Endothelial cell of umbilical vein (primary cell): ENCODE measurements around the gene ACVR2B. TPM values are rescaled to one million over a fixed set of nuclear protein-coding genes. Genes with fewer than 3 reads are reported as not detected.

Experiments used
- BruUV-seq: library from RNA; stranded (reverse); fragments of 400-500 nt; replicated peaks from 2 replicates; lab custom pipeline; 2021; lab: Mats Ljungman, UMichigan
- CTCF ChIA-PET: fragments of 300-600, 350-600 bp; sonication (Branson Sonifier 250); formaldehyde crosslinking; loops from one replicate; lab custom pipeline; 2021; ENCODE audit warnings: antibody characterized with exemption, inconsistent platforms; lab: Charles Lee
- POLR2A ChIA-PET: fragments of 300-600, 350-600 bp; sonication (Branson Sonifier 250); formaldehyde crosslinking; loops from one replicate; lab custom pipeline; 2021; ENCODE audit warnings: antibody characterized with exemption, inconsistent platforms; lab: Charles Lee
- DNase-seq: peaks from one replicate; pipeline ENCODE4 v3.0.0-alpha.2; 2011; ENCODE audit warnings: low read depth, low spot score
- FAIRE-seq: peaks from 2 replicates; lab custom pipeline; 2011; peaks lifted over from hg19 to GRCh38; lab: Jason Lieb, UNC
- H2AFZ ChIP-seq: 2 replicates; pipeline ENCODE4 v1.6.0; 2012; ENCODE audit warnings: low read depth, low read length, control low read depth, inconsistent platforms
- H3K27ac ChIP-seq: 2 replicates; pipeline ENCODE4 v1.5.1; 2011; ENCODE audit warnings: low read depth, mild to moderate bottlenecking, control low read depth, low read length, moderate library complexity; ENCODE audit not compliant: insufficient read depth
- H3K27me3 ChIP-seq, 2 experiments: 2 replicates each; pipeline versions ENCODE4 v1.6.0 to v1.6.1; 2011; ENCODE audit warnings: low read length in 2 of 2, mixed read lengths in 1 of 2; ENCODE audit not compliant: control insufficient read depth in 2 of 2, insufficient read depth in 2 of 2
- H3K36me3 ChIP-seq, 2 experiments: 2 replicates in 1 of 2; 3 replicates in 1 of 2; pipeline ENCODE4 v1.5.1; 2011; ENCODE audit warnings: low read length in 2 of 2, mild to moderate bottlenecking in 1 of 2, moderate library complexity in 1 of 2; ENCODE audit not compliant: control insufficient read depth in 2 of 2, insufficient read depth in 2 of 2; ENCODE audit errors: extremely low read depth in 1 of 2
- H3K4me1 ChIP-seq: 3 replicates; pipeline ENCODE4 v1.5.1; 2011; ENCODE audit warnings: mild to moderate bottlenecking, low read length; ENCODE audit not compliant: control insufficient read depth, insufficient read depth; ENCODE audit errors: extremely low read depth
- H3K4me2 ChIP-seq: 2 replicates; pipeline ENCODE4 v1.6.1; 2011; ENCODE audit warnings: low read length, control low read depth, mixed read lengths; ENCODE audit not compliant: insufficient read depth
- H3K4me3 ChIP-seq, 3 experiments: fragments of 200-600 bp in 1 of 3; sonication (generic), shearing (Covaris generic) in 1 of 3; replicated peaks in 1 of 3; 2 replicates each; pipeline ENCODE4 v1.5.1; 2011 to 2016; ENCODE audit warnings: control low read depth in 3 of 3, low read length in 3 of 3, mild to moderate bottlenecking in 2 of 3, inconsistent platforms in 1 of 3, low read depth in 1 of 3, moderate library complexity in 1 of 3; ENCODE audit not compliant: insufficient read depth in 1 of 3
- H3K79me2 ChIP-seq: 2 replicates; pipeline ENCODE4 v1.6.0; 2012; ENCODE audit warnings: low read length, inconsistent platforms; ENCODE audit not compliant: control insufficient read depth, insufficient read depth
- H3K9ac ChIP-seq: replicated peaks from 2 replicates; pipeline ENCODE3; 2011; ENCODE audit warnings: low read length, control low read depth; ENCODE audit not compliant: insufficient read depth; ENCODE audit errors: extremely low read depth
- H3K9me1 ChIP-seq: replicated peaks from 3 replicates; pipeline ENCODE4 v1.6.0; 2011; ENCODE audit warnings: mild to moderate bottlenecking, low read length; ENCODE audit not compliant: control insufficient read depth, insufficient read depth; ENCODE audit errors: extremely low read depth
- H3K9me3 ChIP-seq: replicated peaks from 2 replicates; pipeline ENCODE4 v1.5.1; 2012; ENCODE audit warnings: low read length, inconsistent platforms; ENCODE audit not compliant: control insufficient read depth, insufficient read depth
- H4K20me1 ChIP-seq: replicated peaks from 2 replicates; pipeline ENCODE3; 2011; ENCODE audit warnings: mild to moderate bottlenecking, low read length; ENCODE audit not compliant: control insufficient read depth, insufficient read depth; ENCODE audit errors: extremely low read depth
- EZH2 ChIP-seq: IDR thresholded peaks from 2 replicates; pipeline ENCODE4 v1.6.1; 2012; ENCODE audit warnings: borderline replicate concordance, low read depth, mild to moderate bottlenecking, moderate library complexity, low read length, inconsistent platforms; ENCODE audit not compliant: severe bottlenecking
- FOS ChIP-seq: IDR thresholded peaks from 2 replicates; pipeline ENCODE4 v1.6.1; 2011; ENCODE audit warnings: mild to moderate bottlenecking, low read length, moderate library complexity, borderline replicate concordance; ENCODE audit not compliant: insufficient read depth
- GATA2 ChIP-seq: IDR thresholded peaks from 2 replicates; pipeline ENCODE4 v1.7.0; 2011; ENCODE audit warnings: low read depth, mild to moderate bottlenecking, moderate library complexity, mixed read lengths, low read length; ENCODE audit not compliant: insufficient read length, insufficient read depth
- JUN ChIP-seq: IDR thresholded peaks from 2 replicates; pipeline ENCODE4 v1.6.1; 2011; ENCODE audit warnings: borderline replicate concordance, low read depth; ENCODE audit not compliant: insufficient read length, insufficient read depth
- MYC ChIP-seq: IDR thresholded peaks from one replicate; pipeline ENCODE4 v1.6.1; 2011; ENCODE audit warnings: mild to moderate bottlenecking, low read depth, low read length
- POLR2AphosphoS5 ChIP-seq: IDR thresholded peaks from 2 replicates; pipeline ENCODE4 v1.6.1; 2012; ENCODE audit warnings: low read depth, mild to moderate bottlenecking, control low read depth, low read length, moderate library complexity; ENCODE audit not compliant: insufficient read depth
- dilution Hi-C: fragments of 300-500 bp; cut with MboI; formaldehyde crosslinking; loops from one replicate; pipeline ENCODE4 v1.15.0; 2019; ENCODE audit warnings: low sequenced_read_pairs; ENCODE audit not compliant: extremely low pct_ligation_motif_present
- intact Hi-C: fragments of 100-400 bp; cut with micrococcal nuclease; formaldehyde crosslinking; loops from one replicate; pipeline ENCODE4 v1.10.0; 2022
- polyA plus RNA-seq, 4 experiments: library from polyadenylated mRNA; depleted of rRNA in 3 of 4; stranded (reverse) in 3 of 4; unstranded in 1 of 4; fragments of >200 nt; gene quantifications; 2 replicates each; pipeline versions ENCODE4 v1.2.1 to v1.2.3, GENCODE V29; 2011 to 2012; ENCODE audit warnings: missing spikeins in 1 of 4
- total RNA-seq: library from RNA; stranded (reverse); gene quantifications from 2 replicates; pipeline ENCODE4 v1.2.3, GENCODE V29; 2021
- TF ChIP-seq, protein P1 (sequence below): IDR thresholded peaks from 2 replicates; pipeline ENCODE4 v1.6.1; 2011; ENCODE audit not compliant: insufficient read depth, insufficient read length
- TF ChIP-seq, protein P2 (sequence below), 2 donors: IDR thresholded peaks; 1 replicate in 1 of 2; 2 replicates in 1 of 2; pipeline ENCODE4 v1.5.1; 2011; ENCODE audit warnings: low read length in 2 of 2, mild to moderate bottlenecking in 2 of 2, moderate library complexity in 2 of 2, control low read depth in 1 of 2, inconsistent platforms in 1 of 2, low read depth in 1 of 2; ENCODE audit not compliant: insufficient read depth in 1 of 2; ENCODE audit errors: extremely low read depth in 1 of 2

The ACVR2B gene
- total and polyA plus RNA-seq, 2 donors (not counting 3 experiments of a cell fraction or from before 2014, with no cell fraction given) = 2.0 to 4.9 TPM

DNA sequence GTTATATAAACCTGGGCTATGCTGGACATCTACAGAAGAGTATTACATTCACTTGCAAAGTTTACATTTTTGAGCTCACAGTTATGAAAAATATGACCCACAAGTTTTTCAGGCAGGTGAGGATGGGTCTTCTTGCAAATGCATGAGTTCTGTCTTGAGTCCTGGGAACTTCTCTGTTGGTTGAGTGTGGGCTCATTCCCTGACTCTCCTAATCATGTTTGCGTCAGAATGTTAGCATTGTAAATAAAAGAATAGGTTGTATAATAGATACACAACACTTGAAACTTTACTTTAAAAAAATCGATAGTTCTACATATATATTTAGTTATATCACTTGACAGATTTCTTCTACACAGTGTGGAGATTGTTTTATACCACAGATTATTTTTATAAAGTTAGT is 35.3 kb downstream of the ACVR2B start:
- intact Hi-C loops (no loop called here), dilution Hi-C loops (no loop called here)
- H4K20me1 ChIP-seq = no peaks in the 10 kb centered on the region
- H3K9ac ChIP-seq = no peak overlapping the region
- H3K9me1 ChIP-seq = no peaks in the 10 kb centered on the region
- no peak overlapping the region for H3K27ac ChIP-seq
- no peaks in the 10 kb centered on the region for H3K79me2 ChIP-seq
- no peaks in the 10 kb centered on the region for H3K9me3 ChIP-seq
- DNase-seq (no peak), FAIRE-seq (no peak)
- ChIA-PET POLR2A (no interaction called here), CTCF (interaction anchor here (2.0 kb wide), 1 partner anchor 142 kb away, joined by 6 read pairs; the partner anchor contains the start of gene XYLB)
- BruUV-seq = no TSS peak
- no peak overlapping the region for H3K4me2 ChIP-seq
- peaks cover 2% of the 10 kb centered on the region for H3K4me1 ChIP-seq
- no peak overlapping the region for H2AFZ ChIP-seq
- no peak overlapping the region for H3K4me3 ChIP-seq
- TF ChIP-seq GATA2 (no peak), JUN (no peak), POLR2AphosphoS5 (no peak), FOS (no peak), MYC (no peak), EZH2 (no peak)
- TF ChIP-seq, protein P1, sequence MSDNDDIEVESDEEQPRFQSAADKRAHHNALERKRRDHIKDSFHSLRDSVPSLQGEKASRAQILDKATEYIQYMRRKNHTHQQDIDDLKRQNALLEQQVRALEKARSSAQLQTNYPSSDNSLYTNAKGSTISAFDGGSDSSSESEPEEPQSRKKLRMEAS = no peak
- TF ChIP-seq, protein P2, sequence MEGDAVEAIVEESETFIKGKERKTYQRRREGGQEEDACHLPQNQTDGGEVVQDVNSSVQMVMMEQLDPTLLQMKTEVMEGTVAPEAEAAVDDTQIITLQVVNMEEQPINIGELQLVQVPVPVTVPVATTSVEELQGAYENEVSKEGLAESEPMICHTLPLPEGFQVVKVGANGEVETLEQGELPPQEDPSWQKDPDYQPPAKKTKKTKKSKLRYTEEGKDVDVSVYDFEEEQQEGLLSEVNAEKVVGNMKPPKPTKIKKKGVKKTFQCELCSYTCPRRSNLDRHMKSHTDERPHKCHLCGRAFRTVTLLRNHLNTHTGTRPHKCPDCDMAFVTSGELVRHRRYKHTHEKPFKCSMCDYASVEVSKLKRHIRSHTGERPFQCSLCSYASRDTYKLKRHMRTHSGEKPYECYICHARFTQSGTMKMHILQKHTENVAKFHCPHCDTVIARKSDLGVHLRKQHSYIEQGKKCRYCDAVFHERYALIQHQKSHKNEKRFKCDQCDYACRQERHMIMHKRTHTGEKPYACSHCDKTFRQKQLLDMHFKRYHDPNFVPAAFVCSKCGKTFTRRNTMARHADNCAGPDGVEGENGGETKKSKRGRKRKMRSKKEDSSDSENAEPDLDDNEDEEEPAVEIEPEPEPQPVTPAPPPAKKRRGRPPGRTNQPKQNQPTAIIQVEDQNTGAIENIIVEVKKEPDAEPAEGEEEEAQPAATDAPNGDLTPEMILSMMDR (IDR thresholded peaks at IDR 0.05; ENCODE audit: extremely low read depth in 1 of 2, insufficient read depth in 1 of 2, low read depth in 1 of 2, low read length in 2 of 2) = no peak
- no peaks in the 10 kb centered on the region for H3K27me3 ChIP-seq
- no peaks in the 10 kb centered on the region for H3K36me3 ChIP-seq
